Smooth muscle cell of the brain vasculature (primary cell): ENCODE measurements around the gene TIMM17A.
"Not testable (repeated sequence)": the region's sequence is repeated elsewhere in the genome, so short reads cannot be mapped to it uniquely, and the experiment has no call there.

ENCODE experiments used
- DNase-seq: peaks from one replicate; pipeline ENCODE4 v3.0.0-alpha.2; 2012; ENCODE audit warnings: low read depth, low spot score

The TIMM17A gene

GRCh38 chr1:201940316-201940715 lies 15.0 kb upstream of the TIMM17A start:
- not testable (repeated sequence) for DNase-seq

- DNase-seq, result no peak
Measured at GRCh38 chr1:201941420-201942128, 13.7 kb upstream of the TIMM17A start.

- DNase-seq, result no peak
Measured at GRCh38 chr1:201942129-201942495, 13.2 kb upstream of the TIMM17A start.

GRCh38 chr1:201944002-201944401 lies 11.3 kb upstream of the TIMM17A start:
- no peak for DNase-seq

- no peak for DNase-seq
Measured at GRCh38 chr1:201944639-201945038, 10.7 kb upstream of the TIMM17A start.

- no peak for DNase-seq
Measured at GRCh38 chr1:201945157-201945556, 10.1 kb upstream of the TIMM17A start.

GRCh38 chr1:201945863-201946223 lies 9.5 kb upstream of the TIMM17A start:
- DNase-seq, result no peak

GRCh38 chr1:201946224-201946908 lies 8.9 kb upstream of the TIMM17A start, which contains the start of gene LMOD1:
TSS of gene LMOD1 (minus strand) at chr1:201946548. CDS start at chr1:201946340, 208 bp downstream.
- DNase-seq, result peak; percentile 62

GRCh38 chr1:201947697-201948008 lies 7.7 kb upstream of the TIMM17A start:
- no peak for DNase-seq

GRCh38 chr1:201949491-201949890 lies 5.8 kb upstream of the TIMM17A start:
- no peak for DNase-seq

- DNase-seq, result no peak
Measured at GRCh38 chr1:201954263-201955008, 867 bp upstream of the TIMM17A start.

- no peak for DNase-seq
Measured at GRCh38 chr1:201955729-201956143, 433 bp downstream of the TIMM17A start.

GRCh38 chr1:201958348-201958747 lies 3.0 kb downstream of the TIMM17A start:
- DNase-seq, result no peak

GRCh38 chr1:201962382-201962781 lies 7.1 kb downstream of the TIMM17A start:
- not testable (repeated sequence) for DNase-seq

GRCh38 chr1:201964261-201964660 lies 9.0 kb downstream of the TIMM17A start:
- DNase-seq, result no peak

- DNase-seq, result no peak
Measured at GRCh38 chr1:201966171-201966570, 10.9 kb downstream of the TIMM17A start.

GRCh38 chr1:201968202-201968925 lies 13.1 kb downstream of the TIMM17A start:
- DNase-seq, result no peak

GRCh38 chr1:201970334-201971159 lies 15.2 kb downstream of the TIMM17A start:
- no peak for DNase-seq

GRCh38 chr1:201982082-201982622 lies 26.8 kb downstream of the TIMM17A start:
- no peak for DNase-seq

- DNase-seq, result no peak
Measured at GRCh38 chr1:201982623-201983379, 27.5 kb downstream of the TIMM17A start, which contains the start of gene RNPEP. TSS of gene RNPEP (plus strand) at chr1:201982648. CDS start at chr1:201982667, 19 bp downstream.
